Neural progenitor cell (in vitro differentiated cells): ENCODE data around the gene MBD1. TPM values are rescaled to one million over a fixed set of nuclear protein-coding genes. Genes with fewer than 3 reads are reported as not detected.
A peak's percentile ranks its signal among the peaks of the same experiment; 100 is the strongest.
"Not testable (repeated sequence)": the region's sequence is repeated elsewhere in the genome, so short reads cannot be mapped to it uniquely, and the experiment has no call there.

Experiments
- DNase-seq: peaks from one replicate; pipeline ENCODE4 v3.0.0-alpha.2; 2016; ENCODE audit warnings: low spot score
- H2AFZ ChIP-seq: fragments of 200-600 bp; sonication (generic); replicated peaks from 2 replicates; pipeline ENCODE4 v1.6.1; 2016; ENCODE audit warnings: antibody characterized with exemption
- H3F3A ChIP-seq: fragments of 200-600 bp; sonication (generic); 2 replicates; pipeline ENCODE4 v1.6.1; 2016; ENCODE audit warnings: antibody characterized with exemption, low read depth
- H3K27ac ChIP-seq: fragments of 200-600 bp; sonication (generic); 2 replicates; pipeline ENCODE4 v1.5.1; 2016; ENCODE audit warnings: mild to moderate bottlenecking
- H3K27me3 ChIP-seq: fragments of 200-600 bp; sonication (generic); 2 replicates; pipeline ENCODE4 v1.6.1; 2016; ENCODE audit warnings: mild to moderate bottlenecking, moderate library complexity
- H3K36me3 ChIP-seq: fragments of 200-600 bp; sonication (generic); 2 replicates; pipeline ENCODE4 v1.5.1; 2016
- H3K4me1 ChIP-seq: fragments of 200-600 bp; sonication (generic); 2 replicates; pipeline ENCODE4 v1.6.1; 2016; ENCODE audit warnings: mixed run types
- H3K4me2 ChIP-seq: fragments of 200-600 bp; sonication (generic); 2 replicates; pipeline ENCODE4 v1.6.1; 2016
- H3K4me3 ChIP-seq: fragments of 200-600 bp; sonication (generic); 2 replicates; pipeline ENCODE4 v1.5.1; 2016
- H3K79me2 ChIP-seq: fragments of 200-600 bp; sonication (generic); 2 replicates; pipeline ENCODE4 v1.6.1; 2016; ENCODE audit warnings: low read depth
- H3K9ac ChIP-seq: fragments of 200-600 bp; sonication (generic); 2 replicates; pipeline ENCODE4 v1.6.1; 2016
- H3K9me3 ChIP-seq: fragments of 200-600 bp; sonication (generic); 2 replicates; pipeline ENCODE4 v1.5.1; 2016; ENCODE audit warnings: low read depth
- H4K20me1 ChIP-seq: fragments of 200-600 bp; sonication (generic); 2 replicates; pipeline ENCODE4 v1.6.1; 2016; ENCODE audit warnings: low read depth
- H3K27ac Mint-ChIP-seq: 3 replicates; pipeline ENCODE4 v1.8.0; 2021; ENCODE audit warnings: mixed read lengths
- H3K27me3 Mint-ChIP-seq: 2 replicates; pipeline ENCODE4 v1.8.0; 2022; ENCODE audit warnings: low read depth, mild to moderate bottlenecking, inconsistent platforms, moderate library complexity, mixed read lengths; ENCODE audit not compliant: insufficient read depth
- H3K36me3 Mint-ChIP-seq: 3 replicates; pipeline ENCODE4 v1.8.0; 2021; ENCODE audit warnings: mixed read lengths
- H3K4me1 Mint-ChIP-seq: 3 replicates; pipeline ENCODE4 v1.8.0; 2021; ENCODE audit warnings: mixed read lengths
- H3K4me3 Mint-ChIP-seq: 3 replicates; pipeline ENCODE4 v1.8.0; 2021; ENCODE audit warnings: mild to moderate bottlenecking, moderate library complexity, mixed read lengths
- H3K9me3 Mint-ChIP-seq: 3 replicates; pipeline ENCODE4 v1.8.0; 2020; ENCODE audit warnings: mixed read lengths
- EZH2 ChIP-seq: fragments of 200-600 bp; sonication (generic); IDR thresholded peaks from 2 replicates; pipeline ENCODE4 v1.6.1; 2017; ENCODE audit warnings: antibody characterized with exemption, mild to moderate bottlenecking, moderate library complexity
- EZH2phosphoT487 ChIP-seq: fragments of 200-600 bp; sonication (generic); IDR thresholded peaks from 2 replicates; pipeline ENCODE4 v1.6.1; 2017; ENCODE audit warnings: antibody characterized with exemption
- total RNA-seq: library from RNA; depleted of rRNA; stranded (reverse); fragments of >200 nt; gene quantifications from 2 replicates; pipeline ENCODE4 v1.2.3, GENCODE V29; 2015; ENCODE audit warnings: low replicate concordance
- TF ChIP-seq, protein P1 (sequence below): fragments of 200-600 bp; sonication (generic); IDR thresholded peaks from 2 replicates; pipeline ENCODE4 v1.5.1; 2017; ENCODE audit warnings: antibody characterized with exemption, mild to moderate bottlenecking

MBD1 gene
- total RNA-seq, 1 donor from 2014 or later: 32.7 TPM

DNA sequence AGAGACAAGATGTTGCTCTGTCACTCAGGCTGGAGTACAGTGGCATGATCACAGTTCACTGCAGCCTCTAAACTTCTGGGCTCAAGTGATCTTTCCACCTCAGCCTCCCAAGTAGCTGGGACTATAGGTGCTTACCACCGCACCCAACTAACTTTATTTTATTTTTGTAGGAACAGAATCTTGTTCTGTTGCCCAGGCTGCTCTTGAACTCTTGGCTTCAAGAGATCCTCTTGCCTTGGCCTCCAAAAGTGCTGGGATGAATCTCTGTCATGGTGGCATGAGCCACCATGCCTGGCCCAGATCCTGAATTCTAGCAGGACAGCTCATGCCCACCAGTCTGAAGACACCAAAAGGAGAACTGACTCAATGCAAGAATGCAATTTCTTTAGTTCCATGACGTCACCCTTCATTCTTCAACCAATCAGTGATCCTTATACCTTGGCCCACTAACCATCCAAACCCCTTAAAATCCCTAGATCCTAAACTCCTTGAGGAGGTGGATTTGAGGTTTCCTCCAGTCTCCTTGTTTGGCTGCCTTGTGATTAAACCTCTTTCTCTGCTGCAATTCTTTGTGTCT, 31.8 kb upstream of the MBD1 start:
- Histone ChIP-seq H4K20me1 (no peaks in the 10 kb centered on the region), H3K79me2 (no peaks in the 10 kb centered on the region), H3K4me3 (no peak overlapping the region), H2AFZ (no peak overlapping the region), H3K27ac (no peak overlapping the region), H3K4me1 (no peaks in the 10 kb centered on the region), H3K9ac (no peak overlapping the region), H3K9me3 (no peaks in the 10 kb centered on the region), H3K4me2 (no peak overlapping the region), H3K27me3 (peaks cover 50% of the 10 kb centered on the region), H3F3A (no peaks in the 10 kb centered on the region), H3K36me3 (no peaks in the 10 kb centered on the region)
- Mint-ChIP-seq H3K36me3 (no peaks in the 10 kb centered on the region), H3K4me3 (no peak overlapping the region), H3K27ac (no peak overlapping the region), H3K4me1 (no peaks in the 10 kb centered on the region), H3K9me3 (peaks cover 7% of the 10 kb centered on the region), H3K27me3 (no peaks in the 10 kb centered on the region)
- TF ChIP-seq, protein P1, sequence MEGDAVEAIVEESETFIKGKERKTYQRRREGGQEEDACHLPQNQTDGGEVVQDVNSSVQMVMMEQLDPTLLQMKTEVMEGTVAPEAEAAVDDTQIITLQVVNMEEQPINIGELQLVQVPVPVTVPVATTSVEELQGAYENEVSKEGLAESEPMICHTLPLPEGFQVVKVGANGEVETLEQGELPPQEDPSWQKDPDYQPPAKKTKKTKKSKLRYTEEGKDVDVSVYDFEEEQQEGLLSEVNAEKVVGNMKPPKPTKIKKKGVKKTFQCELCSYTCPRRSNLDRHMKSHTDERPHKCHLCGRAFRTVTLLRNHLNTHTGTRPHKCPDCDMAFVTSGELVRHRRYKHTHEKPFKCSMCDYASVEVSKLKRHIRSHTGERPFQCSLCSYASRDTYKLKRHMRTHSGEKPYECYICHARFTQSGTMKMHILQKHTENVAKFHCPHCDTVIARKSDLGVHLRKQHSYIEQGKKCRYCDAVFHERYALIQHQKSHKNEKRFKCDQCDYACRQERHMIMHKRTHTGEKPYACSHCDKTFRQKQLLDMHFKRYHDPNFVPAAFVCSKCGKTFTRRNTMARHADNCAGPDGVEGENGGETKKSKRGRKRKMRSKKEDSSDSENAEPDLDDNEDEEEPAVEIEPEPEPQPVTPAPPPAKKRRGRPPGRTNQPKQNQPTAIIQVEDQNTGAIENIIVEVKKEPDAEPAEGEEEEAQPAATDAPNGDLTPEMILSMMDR: no peak
- no peak for TF ChIP-seq EZH2
- TF ChIP-seq EZH2phosphoT487: no peak
- DNase-seq: no peak

DNA sequence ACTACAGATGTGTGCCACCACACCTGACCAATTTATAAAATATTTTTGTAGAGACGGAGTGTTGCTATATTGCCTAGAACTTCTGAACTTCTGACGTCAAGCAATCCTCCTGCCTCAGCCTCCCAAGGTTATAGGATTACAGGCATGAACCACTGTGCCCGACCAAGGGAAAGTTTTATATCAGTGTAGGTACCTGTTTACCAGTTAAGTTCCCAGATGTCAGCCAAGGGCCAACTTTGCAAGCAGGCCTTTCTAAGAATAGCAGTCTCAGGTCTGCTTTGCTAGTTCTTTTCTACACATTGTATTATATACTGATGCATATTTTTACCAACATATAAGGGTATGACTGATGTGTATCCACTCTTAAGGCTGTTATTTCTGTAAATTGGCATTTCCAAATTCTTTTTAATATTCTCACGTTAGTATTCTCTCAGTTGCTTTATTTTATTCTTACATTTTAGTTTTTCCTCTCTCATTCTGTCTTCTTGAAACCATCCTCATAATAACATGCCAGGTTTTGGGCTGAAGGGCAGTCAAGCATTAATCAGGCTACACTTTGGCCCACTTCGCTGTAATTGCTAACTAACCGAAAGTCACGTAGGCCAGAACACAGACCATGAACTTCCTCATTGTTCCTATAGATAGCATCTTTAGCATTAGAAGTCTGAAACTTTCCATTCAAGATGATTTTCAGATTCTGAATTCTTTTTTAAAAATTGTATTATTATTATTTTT, 31.1 kb upstream of the MBD1 start:
- Mint-ChIP-seq H3K4me3 (no peak overlapping the region), H3K9me3 (peaks cover 7% of the 10 kb centered on the region), H3K36me3 (no peaks in the 10 kb centered on the region), H3K27ac (no peak overlapping the region), H3K27me3 (no peaks in the 10 kb centered on the region), H3K4me1 (no peaks in the 10 kb centered on the region)
- Histone ChIP-seq H3K9ac (no peak overlapping the region), H3K79me2 (no peaks in the 10 kb centered on the region), H3K9me3 (no peaks in the 10 kb centered on the region), H3K27me3 (peaks cover 53% of the 10 kb centered on the region), H4K20me1 (no peaks in the 10 kb centered on the region), H3F3A (no peaks in the 10 kb centered on the region), H3K4me2 (no peak overlapping the region), H3K27ac (no peak overlapping the region), H3K36me3 (no peaks in the 10 kb centered on the region), H2AFZ (no peak overlapping the region), H3K4me3 (no peak overlapping the region), H3K4me1 (no peaks in the 10 kb centered on the region)
- no peak for DNase-seq
- TF ChIP-seq EZH2phosphoT487 (no peak), EZH2 (no peak)
- TF ChIP-seq, protein P1: no peak

DNA sequence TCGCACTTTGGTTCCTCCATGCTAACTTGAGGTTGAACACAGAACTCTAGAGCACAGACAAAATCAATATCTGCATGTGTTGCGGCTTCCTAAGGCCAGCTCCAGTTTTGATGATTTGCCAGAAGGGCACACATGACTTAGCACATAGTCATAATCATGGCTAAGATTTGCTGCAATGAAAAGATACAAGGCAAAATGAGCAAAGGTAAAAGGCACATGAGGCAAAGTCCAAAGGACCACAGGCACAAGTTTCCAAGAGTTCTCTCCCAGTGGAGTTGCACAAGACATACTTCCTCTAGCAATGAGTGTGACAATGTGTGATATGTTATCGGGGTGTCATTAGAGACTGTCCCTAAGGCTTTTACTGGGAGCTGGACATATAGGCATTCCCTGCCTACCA, 30.3 kb upstream of the MBD1 start:
- DNase-seq: no peak
- Mint-ChIP-seq H3K9me3 (peaks cover 7% of the 10 kb centered on the region), H3K4me1 (no peaks in the 10 kb centered on the region), H3K27ac (no peak overlapping the region), H3K27me3 (peaks cover 3% of the 10 kb centered on the region), H3K36me3 (no peaks in the 10 kb centered on the region), H3K4me3 (no peak overlapping the region)
- no peak overlapping the region for H3K27ac ChIP-seq
- no peaks in the 10 kb centered on the region for H3F3A ChIP-seq
- peaks cover 59% of the 10 kb centered on the region for H3K27me3 ChIP-seq
- H3K9me3 ChIP-seq: no peaks in the 10 kb centered on the region
- no peak overlapping the region for H3K4me2 ChIP-seq
- H3K36me3 ChIP-seq: no peaks in the 10 kb centered on the region
- peak overlapping the region; percentile 27 for H2AFZ ChIP-seq
- TF ChIP-seq EZH2 (no peak), EZH2phosphoT487 (no peak)
- no peaks in the 10 kb centered on the region for H4K20me1 ChIP-seq
- no peak overlapping the region for H3K9ac ChIP-seq
- H3K79me2 ChIP-seq: no peaks in the 10 kb centered on the region
- no peak overlapping the region for H3K4me3 ChIP-seq
- no peaks in the 10 kb centered on the region for H3K4me1 ChIP-seq

DNA sequence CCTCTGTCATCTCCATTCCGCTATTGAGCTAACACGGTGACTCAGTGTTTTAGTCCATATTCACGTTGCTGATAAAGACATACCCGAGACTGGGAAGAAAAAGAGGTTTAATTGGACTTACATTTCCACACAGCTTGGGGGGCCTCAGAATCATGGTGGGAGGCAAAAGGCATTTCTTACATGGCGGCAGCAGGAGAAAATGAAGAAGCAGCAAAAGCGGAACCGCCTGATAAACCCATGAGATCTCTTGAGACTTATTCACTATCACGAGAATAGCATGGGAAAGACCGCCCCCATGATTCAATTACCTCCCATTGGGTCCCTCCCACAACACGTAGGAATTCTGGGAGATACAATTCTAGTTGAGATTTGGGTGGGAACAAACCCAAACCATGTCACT, 28.8 kb upstream of the MBD1 start:
- Mint-ChIP-seq H3K27ac (no peak overlapping the region), H3K36me3 (no peaks in the 10 kb centered on the region), H3K4me3 (no peak overlapping the region), H3K4me1 (no peaks in the 10 kb centered on the region), H3K9me3 (peaks cover 7% of the 10 kb centered on the region), H3K27me3 (peaks cover 3% of the 10 kb centered on the region)
- no peaks in the 10 kb centered on the region for H3F3A ChIP-seq
- peaks cover 69% of the 10 kb centered on the region for H3K27me3 ChIP-seq
- H3K4me3 ChIP-seq: no peak overlapping the region
- TF ChIP-seq EZH2phosphoT487 (no peak), EZH2 (no peak)
- TF ChIP-seq, protein P1: no peak
- H3K4me1 ChIP-seq: no peaks in the 10 kb centered on the region
- H3K27ac ChIP-seq: no peak overlapping the region
- H3K4me2 ChIP-seq: no peak overlapping the region
- H3K9ac ChIP-seq: no peak overlapping the region
- peaks cover 6% of the 10 kb centered on the region for H3K9me3 ChIP-seq
- no peak overlapping the region for H2AFZ ChIP-seq
- H3K79me2 ChIP-seq: no peaks in the 10 kb centered on the region
- no peaks in the 10 kb centered on the region for H4K20me1 ChIP-seq
- no peak for DNase-seq
- no peaks in the 10 kb centered on the region for H3K36me3 ChIP-seq

DNA sequence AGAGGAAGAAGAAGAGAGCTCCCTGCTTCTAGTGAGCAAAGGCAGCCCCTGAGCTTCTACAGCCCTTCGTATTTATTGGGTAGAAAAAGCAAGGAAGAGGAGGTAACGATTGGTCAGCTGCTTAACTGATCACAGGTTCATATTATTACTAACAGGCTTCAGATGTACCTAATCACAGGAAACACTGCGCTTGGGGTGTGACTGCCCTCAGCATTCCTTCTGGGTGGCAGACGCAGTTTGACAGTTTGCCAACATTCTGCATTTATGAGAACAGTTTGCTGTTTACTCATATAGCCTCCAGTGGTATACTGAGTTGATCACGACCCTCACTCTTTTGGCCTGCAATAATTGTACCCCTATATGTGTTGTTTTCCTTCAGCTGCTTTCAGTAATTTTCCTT, 27.5 kb upstream of the MBD1 start:
- not testable (repeated sequence) for H3K9me3 ChIP-seq, H3K36me3 Mint-ChIP-seq, H3K9ac ChIP-seq, H3K36me3 ChIP-seq, H3K4me2 ChIP-seq, H3K27me3 Mint-ChIP-seq, H4K20me1 ChIP-seq, H3K4me1 ChIP-seq, H3K9me3 Mint-ChIP-seq, H3K4me1 Mint-ChIP-seq, H3F3A ChIP-seq, DNase-seq, H3K4me3 Mint-ChIP-seq, H3K27ac Mint-ChIP-seq, H2AFZ ChIP-seq, H3K79me2 ChIP-seq, H3K27ac ChIP-seq, H3K4me3 ChIP-seq
- peaks cover 73% of the 10 kb centered on the region for H3K27me3 ChIP-seq
